Endothelial cell (in vitro differentiated cells): Measurements from ENCODE around the gene P2RX5. TPM values are rescaled to one million over a fixed set of nuclear protein-coding genes. Genes with fewer than 3 reads are reported as not detected.

Source experiments
- DNase-seq: peaks from one replicate; pipeline ENCODE4 v3.0.0; 2021; ENCODE audit warnings: low spot score
- H3K27ac Mint-ChIP-seq: one replicate; pipeline ENCODE4 v1.8.0; 2021; ENCODE audit warnings: mixed read lengths, inconsistent platforms; ENCODE audit not compliant: unreplicated experiment
- H3K27me3 Mint-ChIP-seq: one replicate; pipeline ENCODE4 v1.8.0; 2021; ENCODE audit warnings: mild to moderate bottlenecking, moderate library complexity, mixed read lengths, inconsistent platforms; ENCODE audit not compliant: unreplicated experiment
- H3K36me3 Mint-ChIP-seq: one replicate; pipeline ENCODE4 v1.8.0; 2021; ENCODE audit warnings: mild to moderate bottlenecking, low read depth, mixed read lengths, inconsistent platforms; ENCODE audit not compliant: unreplicated experiment
- H3K4me1 Mint-ChIP-seq: one replicate; pipeline ENCODE4 v1.8.0; 2021; ENCODE audit warnings: mild to moderate bottlenecking, mixed read lengths, inconsistent platforms; ENCODE audit not compliant: unreplicated experiment
- H3K4me3 Mint-ChIP-seq: one replicate; pipeline ENCODE4 v1.8.0; 2021; ENCODE audit warnings: mild to moderate bottlenecking, mixed read lengths, inconsistent platforms; ENCODE audit not compliant: unreplicated experiment
- H3K9me3 Mint-ChIP-seq: one replicate; pipeline ENCODE4 v1.8.0; 2021; ENCODE audit warnings: mixed read lengths, inconsistent platforms; ENCODE audit not compliant: unreplicated experiment
- total RNA-seq: library from RNA; stranded (reverse); fragmentation: NEBNext Ultra II Directional; extraction: Animal tissue kit (Norgen Biotek cat#: 25700); gene quantifications from one replicate; pipeline ENCODE4 v1.2.1, GENCODE V29; 2021; ENCODE audit not compliant: unreplicated experiment
- TF ChIP-seq, protein P1 (sequence below): fragments of 200-600 bp; sonication (generic); IDR thresholded peaks from one replicate; pipeline ENCODE4 v1.5.0; 2021; ENCODE audit warnings: antibody characterized with exemption; ENCODE audit not compliant: unreplicated experiment

Gene P2RX5
- total RNA-seq, 1 donor from 2014 or later: 0.36 TPM

- peaks cover 9% of the 10 kb centered on the region for H3K27me3 Mint-ChIP-seq
Observed at GRCh38 chr17:3688852-3689261, 7.1 kb downstream of the P2RX5 start.

GRCh38 chr17:3688027-3688553, 7.9 kb downstream of the P2RX5 start:
- peaks cover 4% of the 10 kb centered on the region for H3K36me3 Mint-ChIP-seq
- no peak overlapping the region for H3K4me3 Mint-ChIP-seq
- TF ChIP-seq, protein P1, sequence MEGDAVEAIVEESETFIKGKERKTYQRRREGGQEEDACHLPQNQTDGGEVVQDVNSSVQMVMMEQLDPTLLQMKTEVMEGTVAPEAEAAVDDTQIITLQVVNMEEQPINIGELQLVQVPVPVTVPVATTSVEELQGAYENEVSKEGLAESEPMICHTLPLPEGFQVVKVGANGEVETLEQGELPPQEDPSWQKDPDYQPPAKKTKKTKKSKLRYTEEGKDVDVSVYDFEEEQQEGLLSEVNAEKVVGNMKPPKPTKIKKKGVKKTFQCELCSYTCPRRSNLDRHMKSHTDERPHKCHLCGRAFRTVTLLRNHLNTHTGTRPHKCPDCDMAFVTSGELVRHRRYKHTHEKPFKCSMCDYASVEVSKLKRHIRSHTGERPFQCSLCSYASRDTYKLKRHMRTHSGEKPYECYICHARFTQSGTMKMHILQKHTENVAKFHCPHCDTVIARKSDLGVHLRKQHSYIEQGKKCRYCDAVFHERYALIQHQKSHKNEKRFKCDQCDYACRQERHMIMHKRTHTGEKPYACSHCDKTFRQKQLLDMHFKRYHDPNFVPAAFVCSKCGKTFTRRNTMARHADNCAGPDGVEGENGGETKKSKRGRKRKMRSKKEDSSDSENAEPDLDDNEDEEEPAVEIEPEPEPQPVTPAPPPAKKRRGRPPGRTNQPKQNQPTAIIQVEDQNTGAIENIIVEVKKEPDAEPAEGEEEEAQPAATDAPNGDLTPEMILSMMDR: no peak
- peaks cover 9% of the 10 kb centered on the region for H3K27me3 Mint-ChIP-seq
- H3K9me3 Mint-ChIP-seq: no peaks in the 10 kb centered on the region
- H3K4me1 Mint-ChIP-seq: peaks cover 4% of the 10 kb centered on the region
- no peak for DNase-seq
- no peak overlapping the region for H3K27ac Mint-ChIP-seq

More at GRCh38 chr17:3688852-3689261, 7.1 kb downstream of the P2RX5 start:
- peaks cover 4% of the 10 kb centered on the region for H3K4me1 Mint-ChIP-seq
- no peak overlapping the region for H3K4me3 Mint-ChIP-seq
- peaks cover 4% of the 10 kb centered on the region for H3K36me3 Mint-ChIP-seq
- no peaks in the 10 kb centered on the region for H3K9me3 Mint-ChIP-seq
- no peak overlapping the region for H3K27ac Mint-ChIP-seq
- TF ChIP-seq, protein P1: no peak
- no peak for DNase-seq

- no peak for DNase-seq
- peaks cover 4% of the 10 kb centered on the region for H3K36me3 Mint-ChIP-seq
- H3K9me3 Mint-ChIP-seq: no peaks in the 10 kb centered on the region
- no peak overlapping the region for H3K27ac Mint-ChIP-seq
- no peak overlapping the region for H3K4me3 Mint-ChIP-seq
- peaks cover 12% of the 10 kb centered on the region for H3K27me3 Mint-ChIP-seq
- TF ChIP-seq, protein P1: no peak
- H3K4me1 Mint-ChIP-seq: peaks cover 4% of the 10 kb centered on the region
Observed at GRCh38 chr17:3685174-3685573, 10.8 kb downstream of the P2RX5 start.

GRCh38 chr17:3683054-3683511, 12.9 kb downstream of the P2RX5 start:
- no peak overlapping the region for H3K4me3 Mint-ChIP-seq
- TF ChIP-seq, protein P1: peak; percentile 94
- H3K27ac Mint-ChIP-seq: no peak overlapping the region
- DNase-seq: peak; percentile 52
- no peaks in the 10 kb centered on the region for H3K36me3 Mint-ChIP-seq
- H3K4me1 Mint-ChIP-seq: no peaks in the 10 kb centered on the region
- H3K27me3 Mint-ChIP-seq: peaks cover 6% of the 10 kb centered on the region
- H3K9me3 Mint-ChIP-seq: no peaks in the 10 kb centered on the region

DNA sequence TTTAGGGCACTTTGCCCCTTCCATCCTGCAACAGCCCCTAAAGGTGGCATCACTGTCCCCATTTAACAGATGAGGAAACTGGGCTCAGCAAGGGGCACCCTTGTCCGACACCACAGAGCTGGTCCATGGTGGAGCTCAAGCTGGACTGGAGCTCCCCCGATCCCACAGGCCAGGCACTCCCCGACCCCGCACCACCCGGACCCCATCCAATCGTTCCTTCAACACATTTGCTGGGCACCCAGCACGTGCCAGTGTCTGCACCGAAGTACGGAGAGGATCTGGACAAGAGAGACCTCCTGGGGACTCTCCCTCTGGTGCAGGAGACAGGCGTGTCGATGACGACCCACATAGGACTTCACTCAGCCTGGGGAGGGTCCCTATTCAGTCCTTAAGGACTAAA, 13.9 kb downstream of the P2RX5 start:
- Mint-ChIP-seq H3K9me3 (no peaks in the 10 kb centered on the region), H3K4me3 (no peak overlapping the region), H3K36me3 (no peaks in the 10 kb centered on the region), H3K27me3 (peaks cover 6% of the 10 kb centered on the region), H3K27ac (no peak overlapping the region), H3K4me1 (no peaks in the 10 kb centered on the region)
- no peak for DNase-seq
- TF ChIP-seq, protein P1: no peak
